Neural progenitor cell (in vitro differentiated cells): ENCODE results near the gene EPHA2.

Experiments used
- CTCF ChIP-seq: fragments of 200-600 bp; sonication (generic); IDR thresholded peaks from 2 replicates; pipeline ENCODE4 v1.5.1; 2017; ENCODE audit warnings: antibody characterized with exemption, mild to moderate bottlenecking
- EZH2 ChIP-seq: fragments of 200-600 bp; sonication (generic); IDR thresholded peaks from 2 replicates; pipeline ENCODE4 v1.6.1; 2017; ENCODE audit warnings: antibody characterized with exemption, mild to moderate bottlenecking, moderate library complexity
- EZH2phosphoT487 ChIP-seq: fragments of 200-600 bp; sonication (generic); IDR thresholded peaks from 2 replicates; pipeline ENCODE4 v1.6.1; 2017; ENCODE audit warnings: antibody characterized with exemption

GRCh38 chr1:16148329-16149092, 7.4 kb downstream of the EPHA2 start:
- TF ChIP-seq CTCF: no peak
- TF ChIP-seq EZH2phosphoT487: no peak
- no peak for TF ChIP-seq EZH2
